Activated CD4-positive, CD25-positive, alpha-beta regulatory T cell treated with anti-CD3 and anti-CD28 coated beads, Interleukin-2, amount 50 U/mL, for 72 hours (primary cell): ENCODE measurements around the gene CASP9.
"Not testable (repeated sequence)": the region's sequence is repeated elsewhere in the genome, so short reads cannot be mapped to it uniquely, and the experiment has no call there.

Source experiments
- DNase-seq: peaks from one replicate; pipeline ENCODE4 v3.0.0; 2021

Gene CASP9

DNA sequence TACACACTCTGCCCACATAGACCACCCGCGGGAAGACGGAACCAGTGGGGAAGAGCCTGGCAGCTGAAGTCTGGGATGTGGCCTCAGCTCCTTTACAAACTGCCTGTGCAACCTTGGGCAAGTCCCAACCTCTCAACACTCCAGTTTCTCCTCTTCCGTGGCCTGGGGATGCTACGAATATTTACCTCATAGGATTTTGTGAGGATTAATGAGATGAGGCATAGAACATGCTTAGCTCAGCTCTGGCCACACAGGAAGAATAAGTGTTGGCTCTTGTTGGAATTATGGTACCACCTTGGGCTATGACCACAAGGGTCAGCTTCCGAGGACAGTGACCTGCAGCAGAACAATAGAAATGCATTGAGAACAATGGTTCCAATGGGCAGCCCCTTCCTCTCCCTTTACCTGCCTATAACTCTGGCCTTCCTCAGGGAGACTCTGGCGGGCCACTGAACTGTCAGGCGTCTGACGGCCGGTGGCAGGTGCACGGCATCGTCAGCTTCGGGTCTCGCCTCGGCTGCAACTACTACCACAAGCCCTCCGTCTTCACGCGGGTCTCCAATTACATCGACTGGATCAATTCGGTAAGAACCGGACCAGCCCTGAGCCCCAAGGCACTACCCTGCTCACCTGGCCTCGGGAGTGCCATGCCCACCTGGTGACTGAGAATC, 56.9 kb downstream of the CASP9 start:
- not testable (repeated sequence) for DNase-seq

DNA sequence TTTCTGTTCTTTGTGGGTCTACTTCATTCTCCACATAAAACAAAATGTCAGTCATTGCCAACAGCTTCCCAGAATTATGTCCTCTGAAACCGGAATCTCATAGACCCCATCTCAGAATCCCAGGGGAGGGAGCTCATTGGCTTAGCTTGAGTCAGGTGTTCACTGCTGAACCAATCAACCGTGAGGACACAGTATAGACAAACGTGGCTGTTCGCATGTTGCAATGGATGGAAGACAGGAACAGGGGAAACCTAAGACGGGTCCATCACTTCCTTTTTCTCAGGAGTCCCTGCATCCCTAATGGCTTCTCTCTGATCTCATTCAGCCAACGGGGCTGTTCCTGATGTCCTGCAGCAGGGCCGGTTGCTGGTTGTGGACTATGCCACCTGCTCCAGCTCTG, 58.3 kb downstream of the CASP9 start:
- DNase-seq = no peak

DNA sequence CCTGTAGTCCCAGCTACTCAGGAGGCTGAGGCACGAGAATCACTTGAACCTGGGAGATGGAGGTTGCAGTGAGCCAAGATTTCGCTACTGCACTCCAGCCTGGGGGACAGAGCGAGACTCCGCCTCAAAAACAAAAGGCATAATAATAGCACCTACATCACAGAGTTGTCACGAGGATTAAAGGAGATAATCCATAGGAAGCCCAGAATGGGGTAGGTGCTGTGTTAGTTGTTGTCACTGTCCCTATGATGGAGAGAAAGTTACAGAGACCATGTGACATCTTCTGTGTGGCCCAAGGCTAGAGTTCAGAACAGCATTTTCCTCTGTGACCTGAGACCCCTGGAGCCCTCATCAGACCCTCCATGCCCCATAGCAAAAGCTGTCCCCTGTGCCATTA, 60.1 kb downstream of the CASP9 start:
- DNase-seq = not testable (repeated sequence)

DNA sequence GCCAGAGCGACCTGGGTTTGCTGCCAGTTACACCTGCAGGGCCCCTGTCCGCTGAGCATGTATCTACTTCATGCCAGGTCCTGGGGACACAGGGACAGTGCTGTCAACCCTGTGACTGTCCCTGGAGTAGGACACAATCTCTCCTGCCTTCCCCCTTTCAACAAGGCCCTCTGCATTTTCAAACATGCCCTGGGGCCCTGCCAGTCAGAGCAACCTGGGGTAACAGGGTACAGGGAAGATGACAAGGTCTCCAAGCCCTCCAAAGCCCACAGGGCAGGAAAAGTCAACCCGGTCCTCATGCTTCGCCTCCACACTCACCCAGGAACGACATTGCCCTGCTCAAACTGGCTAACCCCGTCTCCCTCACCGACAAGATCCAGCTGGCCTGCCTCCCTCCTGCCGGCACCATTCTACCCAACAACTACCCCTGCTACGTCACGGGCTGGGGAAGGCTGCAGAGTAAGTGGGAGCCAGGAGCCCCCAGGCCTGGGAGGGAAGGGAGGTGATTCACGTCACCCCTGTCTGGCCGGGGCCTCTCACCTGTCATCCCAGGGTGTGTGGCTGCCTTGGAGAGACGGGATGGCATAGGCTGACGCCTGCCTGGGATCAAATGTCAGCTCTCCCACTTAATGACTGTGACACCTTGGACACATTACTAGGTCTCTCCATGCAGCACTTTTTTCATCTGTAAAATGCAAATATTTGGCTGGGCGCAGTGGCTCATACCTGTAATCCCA, 60.8 kb downstream of the CASP9 start:
- DNase-seq = not testable (repeated sequence)

DNA sequence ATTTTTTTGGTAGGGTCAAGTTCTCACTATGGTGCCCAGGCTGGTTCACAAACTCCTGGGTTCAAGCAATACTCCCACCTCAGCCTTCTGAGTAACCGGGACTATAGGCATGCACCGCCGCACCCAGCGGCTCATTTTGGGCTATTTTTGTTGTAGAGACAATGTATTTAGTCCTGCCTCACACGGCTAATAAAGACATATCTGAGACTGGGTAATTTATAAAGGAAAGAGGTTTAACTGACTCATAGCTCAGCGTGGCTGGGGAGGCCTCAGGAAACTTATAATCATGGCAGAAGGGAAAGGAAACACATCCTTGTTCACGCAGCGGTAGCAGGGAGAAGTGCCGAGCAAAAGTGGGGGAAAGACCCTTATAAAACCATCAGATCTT, 63.3 kb downstream of the CASP9 start:
- no peak for DNase-seq

DNA sequence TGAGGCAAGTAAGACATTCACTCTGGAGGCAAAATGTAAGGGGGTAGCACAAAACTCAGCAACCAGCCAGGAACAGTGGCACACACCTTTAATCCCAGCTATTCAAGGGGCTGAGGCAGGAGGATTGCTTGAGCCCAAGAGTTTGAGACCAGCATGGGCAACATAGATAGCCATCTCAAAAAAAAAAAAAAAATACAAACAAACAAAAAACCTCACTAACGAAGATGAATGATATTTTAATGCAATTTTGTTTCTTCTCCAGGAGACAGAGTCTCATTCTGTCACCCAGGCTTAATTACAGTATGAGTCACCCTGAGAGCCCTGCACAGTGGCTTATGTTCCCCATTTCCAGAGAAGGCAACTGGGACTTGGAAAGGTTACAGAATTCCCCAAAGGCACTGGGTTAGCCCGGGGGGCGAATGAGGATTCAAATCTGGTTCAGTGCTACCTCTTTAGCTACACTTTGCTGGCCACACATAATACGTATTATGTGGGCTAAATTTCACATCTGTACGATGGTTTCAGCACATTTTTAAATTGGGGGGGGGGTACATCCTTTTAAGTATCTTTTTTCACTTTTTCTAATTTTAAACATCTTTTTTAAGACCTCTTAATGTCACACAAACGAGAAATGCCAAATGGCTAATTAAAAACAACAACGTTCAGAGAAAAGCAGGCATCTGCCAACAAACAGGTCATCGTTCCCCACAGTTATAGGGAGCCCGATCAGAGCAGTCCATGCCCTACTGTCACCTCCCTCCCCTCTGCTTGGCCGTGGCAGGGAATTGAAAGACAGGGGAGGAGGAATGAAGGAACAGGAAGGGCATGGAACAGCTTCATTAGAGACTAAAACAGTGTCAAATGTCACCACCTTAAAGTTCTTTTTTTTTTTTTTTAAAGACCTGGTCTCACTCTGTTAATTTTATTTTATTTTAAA, 64.0 kb downstream of the CASP9 start:
- no peak for DNase-seq

DNA sequence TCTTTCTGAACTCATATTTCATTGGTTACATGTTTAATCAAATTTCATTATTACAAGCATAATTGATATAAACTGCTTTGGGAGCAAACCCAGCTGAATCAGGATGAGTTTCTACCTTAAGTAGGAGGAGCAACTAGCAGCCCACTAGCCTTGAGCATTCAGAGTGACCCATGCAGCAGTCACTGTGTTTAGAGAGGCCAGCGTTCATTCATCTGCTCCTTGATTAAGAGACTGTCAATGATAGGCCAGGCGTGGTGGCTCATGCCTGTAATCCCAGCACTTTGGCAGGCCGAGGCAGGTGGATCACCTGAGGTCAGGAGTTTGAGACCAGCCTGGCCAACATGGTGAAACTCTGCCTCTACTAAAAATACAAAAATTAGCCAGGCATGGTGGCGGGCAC, 65.6 kb downstream of the CASP9 start:
- not testable (repeated sequence) for DNase-seq

DNA sequence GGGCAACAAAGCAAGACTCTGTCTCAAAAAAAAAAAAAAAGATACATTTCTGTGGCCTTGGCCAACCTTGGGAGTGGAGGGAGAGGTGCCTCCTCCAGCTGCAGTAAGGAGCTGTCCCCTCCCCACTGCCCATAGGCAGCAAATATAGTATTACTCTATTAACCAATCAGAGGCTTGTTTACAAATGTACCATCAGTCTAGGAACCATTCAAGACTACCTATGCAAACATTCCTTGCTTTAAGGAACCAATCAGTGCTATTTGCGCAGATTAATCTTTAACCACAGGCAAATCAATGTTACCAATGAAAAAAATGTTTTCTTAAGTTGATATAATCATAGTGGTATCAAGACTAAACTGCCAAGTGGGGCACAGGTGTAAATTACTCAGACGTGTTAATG, 66.4 kb downstream of the CASP9 start:
- no peak for DNase-seq

DNA sequence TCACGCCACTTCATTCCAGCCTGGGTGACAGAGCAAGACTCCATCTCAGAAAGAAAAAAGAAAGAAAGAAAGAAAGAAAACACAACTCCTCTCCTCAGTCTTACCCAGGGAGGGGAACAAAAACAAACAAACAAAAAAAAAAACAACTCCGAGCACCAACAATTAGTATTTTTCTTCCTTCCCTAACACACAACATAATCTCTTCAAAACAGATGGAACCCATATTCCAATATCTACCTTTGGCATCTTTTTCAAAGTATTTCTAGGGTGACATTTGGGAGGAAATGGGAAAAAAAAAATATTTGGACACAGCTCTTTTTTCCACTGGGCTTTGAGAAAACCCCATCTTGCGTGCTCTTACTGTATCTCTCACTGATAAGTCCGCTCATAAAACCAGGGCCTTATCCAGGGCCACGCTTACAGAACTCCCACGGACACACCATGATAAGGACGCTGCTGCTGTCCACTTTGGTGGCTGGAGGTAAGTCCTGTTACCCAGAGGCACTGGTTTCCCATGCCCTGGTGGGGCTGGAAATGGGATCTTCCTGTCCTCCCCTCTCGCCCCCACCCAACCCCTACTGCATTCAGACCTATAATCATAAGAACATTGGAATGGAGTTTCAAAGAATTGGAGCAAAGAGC, 67.6 kb downstream of the CASP9 start, which contains the start of gene CELA2A:
TSS of gene CELA2A (plus strand) at position 420 of the 642 bp plus-strand sequence. CDS start at position 442, 22 bp downstream.
- DNase-seq = no peak

DNA sequence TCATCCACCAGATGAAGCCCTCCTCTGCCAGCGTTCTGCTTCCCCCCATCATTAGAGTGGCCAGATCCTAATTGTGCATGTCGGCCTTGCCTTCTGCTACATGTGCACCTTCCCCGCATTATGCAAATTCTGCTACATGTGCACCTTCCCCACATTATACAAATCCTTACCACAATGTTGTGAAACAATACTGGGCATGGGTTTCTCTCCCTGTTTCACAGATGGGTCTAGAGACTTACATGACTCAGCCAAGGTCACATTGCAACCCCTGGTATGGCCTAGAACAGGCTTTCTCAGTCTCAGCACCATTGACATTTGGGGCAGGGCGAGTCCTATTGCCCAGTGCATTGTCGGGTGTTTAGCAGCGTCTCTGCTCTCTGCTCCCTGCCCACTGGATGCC, 68.5 kb downstream of the CASP9 start:
- DNase-seq = no peak

DNA sequence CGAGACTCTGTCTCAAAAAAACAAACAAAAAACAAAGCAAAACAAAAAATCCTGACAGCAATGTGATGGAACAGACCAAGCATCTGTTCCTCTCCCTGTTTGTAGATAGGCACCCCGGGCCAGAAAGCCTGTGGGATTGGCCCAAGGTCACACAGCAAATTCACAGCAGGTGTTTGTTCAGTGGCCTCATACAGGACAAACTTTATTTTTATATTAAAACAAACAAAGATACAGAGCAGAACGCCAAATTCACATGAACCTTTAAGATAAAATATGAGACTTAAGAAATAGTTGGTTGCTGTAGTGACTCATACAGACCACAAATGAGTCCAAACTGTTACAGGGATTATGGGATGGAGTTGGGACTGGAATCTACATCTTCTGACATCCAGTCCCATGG, 69.8 kb downstream of the CASP9 start:
- no peak for DNase-seq

DNA sequence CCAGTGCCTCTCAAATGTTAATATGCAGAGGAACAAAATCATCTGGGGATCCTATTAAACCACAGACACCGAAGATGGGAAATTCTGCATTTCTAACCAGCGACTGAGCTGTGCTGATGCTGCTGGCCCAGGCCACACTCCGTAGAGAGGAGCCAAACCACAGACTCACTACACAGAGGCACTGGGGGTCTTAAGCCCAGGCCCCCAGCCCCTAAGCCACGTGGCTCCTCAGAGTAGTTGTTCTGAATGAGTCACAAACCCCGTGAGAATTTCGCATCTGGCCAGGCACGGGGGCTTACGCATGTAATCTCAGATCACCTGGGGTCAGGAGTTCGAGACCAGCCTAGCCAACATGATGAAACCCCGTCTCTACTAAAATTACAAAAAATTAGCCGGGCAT, 70.3 kb downstream of the CASP9 start:
- no peak for DNase-seq

DNA sequence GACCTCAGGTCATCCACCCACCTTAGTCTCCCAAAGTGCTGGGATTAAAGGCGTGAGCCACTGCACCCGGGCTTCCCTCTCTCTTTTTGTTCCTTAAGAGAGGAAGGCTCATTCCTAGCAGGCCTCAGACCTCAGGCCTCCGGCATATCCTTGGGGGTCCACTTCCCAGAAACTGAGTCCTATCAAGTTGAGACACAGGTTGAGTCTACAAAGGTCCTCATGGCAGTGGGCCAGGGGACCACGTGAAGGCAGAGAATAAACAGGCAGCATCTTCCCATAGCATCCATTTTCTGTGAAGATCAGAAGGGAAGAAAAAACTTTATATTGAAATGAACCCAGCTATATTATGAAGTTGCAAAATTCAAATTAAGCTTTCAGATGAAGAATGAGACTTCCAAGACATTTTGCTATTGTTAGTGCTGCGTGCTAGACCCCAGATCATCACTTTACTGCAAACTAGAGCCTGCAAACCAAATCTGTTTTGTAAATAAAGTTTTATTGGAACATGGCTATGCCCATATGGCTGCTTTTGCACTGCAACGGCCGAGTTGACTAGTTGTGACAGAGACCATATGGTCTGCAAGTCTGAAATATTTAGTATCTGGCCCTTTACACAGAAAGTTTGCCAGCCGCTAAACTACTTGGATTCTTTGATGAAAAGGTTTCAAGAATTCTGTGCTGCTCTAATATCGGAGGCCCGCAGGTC, 71.0 kb downstream of the CASP9 start:
- no peak for DNase-seq

DNA sequence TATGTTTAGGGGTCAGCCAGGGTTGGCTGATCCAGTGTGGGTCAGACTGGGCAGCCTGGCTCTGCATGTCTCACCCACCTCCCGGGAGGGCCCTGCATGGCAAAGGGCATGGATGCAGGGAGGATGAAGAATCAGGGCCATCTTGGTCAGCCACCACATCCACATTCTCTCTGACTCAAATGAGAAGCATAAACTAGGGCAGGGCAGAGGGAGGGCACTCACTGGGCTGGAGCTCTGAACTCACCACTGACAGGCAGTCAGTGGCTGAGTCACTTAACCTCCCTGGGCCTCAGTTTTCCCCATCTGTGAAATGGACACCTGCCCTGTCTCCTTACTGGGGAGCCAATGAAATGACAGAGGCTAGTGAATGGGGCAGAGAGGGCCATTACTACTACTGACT, 71.8 kb downstream of the CASP9 start:
- no peak for DNase-seq

DNA sequence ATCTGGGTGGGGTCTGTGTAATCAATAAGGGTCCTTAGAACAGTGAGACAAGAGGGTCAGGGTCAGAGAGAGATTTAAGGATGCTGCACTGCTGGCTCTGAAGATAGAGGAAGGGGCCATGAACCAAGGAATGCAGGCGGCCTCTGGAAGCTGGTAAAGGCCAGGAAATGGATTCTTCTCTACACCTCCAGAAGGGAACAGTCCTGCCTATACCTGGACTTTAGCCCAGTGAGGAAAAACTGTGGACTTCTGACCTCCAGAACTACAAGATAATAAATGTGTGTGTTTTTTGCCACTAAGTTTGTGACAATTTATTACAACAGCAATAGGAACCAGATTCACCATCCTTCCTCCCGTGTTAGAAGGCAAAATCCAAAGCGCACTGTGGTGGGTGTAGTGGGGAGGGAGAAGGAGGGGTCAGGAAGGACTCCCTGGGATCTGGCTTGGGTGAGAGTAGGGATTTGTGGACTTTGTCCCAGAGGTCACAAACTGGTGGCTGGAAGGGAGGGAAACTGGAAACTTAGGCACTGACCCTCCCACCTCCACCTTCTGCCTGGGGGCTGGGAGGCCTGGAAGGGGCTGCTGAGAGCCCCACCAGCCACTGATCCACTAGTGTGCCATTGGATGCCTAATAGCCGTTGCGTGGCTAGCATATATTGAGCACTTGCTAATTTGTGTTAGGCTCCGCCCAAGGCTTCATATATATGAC, 72.8 kb downstream of the CASP9 start:
- DNase-seq = no peak

DNA sequence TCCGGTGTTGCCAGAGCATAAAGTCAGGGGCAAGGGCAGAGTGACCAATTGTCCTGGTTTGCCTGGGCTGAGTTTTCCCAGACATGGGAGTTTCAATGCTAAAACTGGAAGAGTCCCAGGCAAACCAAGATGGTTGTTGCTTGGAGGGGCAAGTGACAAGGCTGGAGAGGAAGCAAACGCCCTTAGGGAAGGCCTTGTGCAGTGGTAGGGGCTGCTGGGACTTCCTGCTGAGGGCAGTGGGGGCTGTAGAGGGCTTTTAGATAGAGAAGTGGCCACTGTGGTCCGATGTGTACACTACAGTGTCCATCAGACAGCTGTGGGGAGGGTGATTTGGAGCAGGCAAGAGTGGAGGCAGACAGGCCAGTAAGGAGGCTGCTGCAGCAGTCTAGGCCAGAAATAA, 74.4 kb downstream of the CASP9 start:
- DNase-seq = no peak

DNA sequence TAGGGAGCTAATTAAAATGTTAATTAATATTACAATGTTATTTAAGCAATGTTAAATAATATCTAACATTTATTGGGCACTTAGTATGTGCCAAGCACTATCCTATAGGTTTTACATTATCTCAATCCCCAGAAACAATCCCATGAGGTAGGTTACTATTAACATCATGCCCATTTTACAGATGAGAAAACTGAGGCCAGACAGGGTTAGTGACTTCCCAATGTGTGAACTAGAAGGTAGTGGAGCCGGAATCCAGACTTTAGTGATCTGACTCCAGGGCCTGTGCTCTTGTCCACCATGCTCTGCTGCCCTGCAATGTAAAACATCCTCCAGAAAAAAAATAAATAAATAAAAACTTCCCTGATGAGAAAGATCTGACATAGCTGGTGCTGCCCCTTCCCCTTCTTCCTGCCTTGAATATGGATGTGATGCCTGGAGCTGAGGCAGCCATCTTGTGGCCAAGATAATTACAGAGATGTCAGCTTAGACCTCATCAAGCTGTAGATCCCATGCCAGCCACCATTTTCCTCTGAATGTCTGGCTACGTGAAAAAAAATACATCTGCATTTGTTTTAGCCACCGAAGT, 75.0 kb downstream of the CASP9 start:
- DNase-seq = no peak

DNA sequence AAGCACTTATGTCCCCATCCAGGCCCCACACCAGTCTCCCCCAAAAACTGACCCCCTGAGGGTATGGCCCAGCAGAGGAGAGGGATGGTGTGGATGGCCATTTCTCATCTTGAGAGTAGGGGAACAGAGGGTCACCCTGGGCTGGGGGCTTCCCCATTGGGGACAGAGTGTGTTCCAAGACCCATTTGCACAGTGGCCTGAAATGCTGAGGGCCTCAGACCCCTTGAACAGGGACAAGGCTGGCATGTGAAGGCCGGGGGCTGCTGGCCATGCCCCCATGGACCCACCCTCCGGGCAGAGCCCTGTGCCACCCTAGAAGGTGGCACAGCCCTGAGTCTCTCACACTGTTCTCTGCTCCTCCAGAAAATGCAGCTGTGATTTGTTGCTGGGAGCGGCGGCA, 77.8 kb downstream of the CASP9 start:
- no peak for DNase-seq

DNA sequence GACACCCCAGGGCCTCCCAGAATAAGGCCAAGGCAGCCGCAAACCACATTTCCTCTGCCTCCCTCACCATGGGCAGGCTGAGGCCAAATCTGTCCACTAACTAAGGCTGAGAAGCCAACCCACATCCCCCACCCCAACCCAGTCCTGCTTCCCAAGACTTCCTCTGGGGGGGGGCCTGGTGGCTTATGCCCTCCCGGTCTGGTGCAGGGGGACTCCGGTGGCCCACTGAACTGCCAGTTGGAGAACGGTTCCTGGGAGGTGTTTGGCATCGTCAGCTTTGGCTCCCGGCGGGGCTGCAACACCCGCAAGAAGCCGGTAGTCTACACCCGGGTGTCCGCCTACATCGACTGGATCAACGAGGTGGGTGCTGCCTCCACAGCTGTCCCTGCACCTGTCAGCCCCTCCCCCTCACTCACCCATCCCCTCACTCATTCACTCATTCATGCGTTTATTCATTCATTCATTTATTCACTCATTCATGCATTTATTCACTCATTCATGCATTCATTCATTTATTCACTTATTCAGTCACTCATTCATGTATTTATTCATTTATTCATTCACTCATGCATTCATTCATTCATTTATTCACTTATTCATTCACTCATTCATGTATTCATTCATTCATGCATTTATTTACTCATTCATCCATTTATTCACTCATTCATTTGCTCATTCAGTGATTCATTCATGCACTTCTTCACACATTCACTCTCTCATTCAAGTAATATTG, 78.5 kb downstream of the CASP9 start:
- no peak for DNase-seq
